ENCODE data around the gene BABAM2. TPM values are rescaled to one million over a fixed set of nuclear protein-coding genes. Genes with fewer than 3 reads are reported as not detected.
"Not testable (repeated sequence)": the region's sequence is repeated elsewhere in the genome, so short reads cannot be mapped to it uniquely, and the experiment has no call there.

Gene BABAM2
- total and polyA plus RNA-seq, 11 donors = 22.2 to 75.1 (median 62.5) TPM

DNA sequence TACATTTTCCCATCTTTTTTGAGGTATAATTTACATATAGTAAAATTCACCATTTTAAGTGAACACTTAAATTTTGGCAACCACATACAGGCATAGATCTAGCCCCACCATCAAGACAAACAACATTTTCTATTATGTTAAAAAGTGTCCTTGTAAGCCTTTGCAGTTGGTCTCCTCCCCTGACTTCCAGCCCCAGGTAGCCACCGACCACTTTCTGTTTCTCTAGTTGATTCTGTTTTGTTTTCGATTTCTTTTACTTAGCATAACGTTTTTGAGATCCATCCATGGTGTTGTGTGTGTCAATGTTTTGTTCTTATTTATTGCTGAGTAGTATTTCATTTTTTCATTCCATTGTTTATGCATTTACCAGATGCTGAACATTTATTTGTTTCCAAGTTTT lies 366.7 kb downstream of the BABAM2 start:
- Histone ChIP-seq H3K27me3 (no peaks in the 10 kb centered on the region), H3K4me1 (no peaks in the 10 kb centered on the region), H3K36me3 (peaks cover 0 to 10% (median 0%) of the 10 kb centered on the region in 9 donors), H3K27ac (no peak overlapping the region), H3K9me3 (peaks cover 0 to 8% (median 0%) of the 10 kb centered on the region in 12 donors), H3K4me3 (no peak overlapping the region)
- DNase-seq (no peak), ATAC-seq (no peak)
- WGBS, 4 donors = 87 to 92% (median 89%) methylated on average over 3 of the region's 3 CpGs
- TF ChIP-seq, protein P1, sequence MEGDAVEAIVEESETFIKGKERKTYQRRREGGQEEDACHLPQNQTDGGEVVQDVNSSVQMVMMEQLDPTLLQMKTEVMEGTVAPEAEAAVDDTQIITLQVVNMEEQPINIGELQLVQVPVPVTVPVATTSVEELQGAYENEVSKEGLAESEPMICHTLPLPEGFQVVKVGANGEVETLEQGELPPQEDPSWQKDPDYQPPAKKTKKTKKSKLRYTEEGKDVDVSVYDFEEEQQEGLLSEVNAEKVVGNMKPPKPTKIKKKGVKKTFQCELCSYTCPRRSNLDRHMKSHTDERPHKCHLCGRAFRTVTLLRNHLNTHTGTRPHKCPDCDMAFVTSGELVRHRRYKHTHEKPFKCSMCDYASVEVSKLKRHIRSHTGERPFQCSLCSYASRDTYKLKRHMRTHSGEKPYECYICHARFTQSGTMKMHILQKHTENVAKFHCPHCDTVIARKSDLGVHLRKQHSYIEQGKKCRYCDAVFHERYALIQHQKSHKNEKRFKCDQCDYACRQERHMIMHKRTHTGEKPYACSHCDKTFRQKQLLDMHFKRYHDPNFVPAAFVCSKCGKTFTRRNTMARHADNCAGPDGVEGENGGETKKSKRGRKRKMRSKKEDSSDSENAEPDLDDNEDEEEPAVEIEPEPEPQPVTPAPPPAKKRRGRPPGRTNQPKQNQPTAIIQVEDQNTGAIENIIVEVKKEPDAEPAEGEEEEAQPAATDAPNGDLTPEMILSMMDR (IDR thresholded peaks at IDR 0.05) = no peak
- TF ChIP-seq POLR2A (IDR thresholded peaks at IDR 0.05) = no peak
- intact Hi-C loops (cut with DNase I) = no loop called here

DNA sequence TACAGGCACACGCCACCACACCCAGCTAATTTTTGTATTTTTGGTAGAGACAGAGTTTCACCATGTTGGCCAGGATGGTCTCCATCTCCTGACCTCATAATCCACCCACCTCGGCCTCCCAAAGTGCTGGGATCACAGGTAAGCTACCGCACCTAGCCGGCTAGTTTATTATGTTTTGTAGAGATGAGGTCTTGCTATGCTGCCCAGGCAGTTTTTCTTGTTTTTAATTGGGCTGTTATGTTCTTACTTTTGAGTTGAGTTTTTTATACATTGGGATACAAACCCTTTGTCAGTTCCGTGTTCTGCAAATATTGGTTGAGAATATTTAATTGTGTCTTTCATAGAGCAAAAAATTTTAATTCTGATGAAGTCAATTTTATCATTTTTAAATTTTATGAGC lies 368.7 kb downstream of the BABAM2 start:
- intact Hi-C loops (cut with DNase I); H3K4me1 ChIP-seq; ATAC-seq: not testable (repeated sequence)

DNA sequence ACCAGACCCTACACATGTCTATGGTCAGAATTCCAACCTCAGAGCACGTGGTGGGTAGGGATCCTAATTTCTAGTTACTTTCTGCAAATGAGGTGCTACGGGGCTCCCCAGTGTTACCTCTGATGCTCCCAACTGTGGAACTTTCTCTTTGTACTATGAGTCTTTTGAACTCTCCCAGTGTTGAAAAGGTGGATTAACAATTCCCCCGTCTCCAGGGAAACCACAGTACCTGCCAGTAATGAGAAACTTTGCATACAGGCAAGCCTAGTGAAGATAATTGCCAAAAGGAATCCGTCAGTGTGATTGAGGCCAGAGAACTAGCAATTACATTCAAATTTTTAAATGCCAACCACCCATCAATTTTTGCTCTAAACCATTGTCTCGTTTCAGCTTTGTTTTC lies 373.2 kb downstream of the BABAM2 start:
- intact Hi-C loops (cut with DNase I) = loop anchor here in 1 of 10 donors (5.0 kb wide), 1 partner anchor 46 kb away; no protein-coding TSS in a partner anchor
- 92 to 96% (median 94%) methylated on average over 5 of the region's 5 CpGs for WGBS, 4 donors
- Histone ChIP-seq H3K4me3 (no peak overlapping the region), H3K4me1 (peaks cover 0 to 9% (median under 1%) of the 10 kb centered on the region in 12 donors), H3K27ac (no peak overlapping the region), H3K36me3 (peaks cover 0 to 10% (median 0%) of the 10 kb centered on the region in 9 donors), H3K9me3 (peaks cover 0 to 8% (median 0%) of the 10 kb centered on the region in 12 donors), H3K27me3 (no peaks in the 10 kb centered on the region)
- TF ChIP-seq, protein P1 (IDR thresholded peaks at IDR 0.05) = no peak
- TF ChIP-seq POLR2A (IDR thresholded peaks at IDR 0.05) = no peak
- DNase-seq = no peak
- ATAC-seq = no peak

More for the DNA sequence above, 368.7 kb downstream of the BABAM2 start:
- not testable (repeated sequence) for H3K9me3 ChIP-seq, DNase-seq, H3K27ac ChIP-seq, H3K27me3 ChIP-seq, H3K4me3 ChIP-seq
- peaks cover 0 to 10% (median 0%) of the 10 kb centered on the region in 9 donors for H3K36me3 ChIP-seq
- WGBS, 4 donors = 96 to 99% (median 97%) methylated on average over 5 of the region's 5 CpGs

DNA sequence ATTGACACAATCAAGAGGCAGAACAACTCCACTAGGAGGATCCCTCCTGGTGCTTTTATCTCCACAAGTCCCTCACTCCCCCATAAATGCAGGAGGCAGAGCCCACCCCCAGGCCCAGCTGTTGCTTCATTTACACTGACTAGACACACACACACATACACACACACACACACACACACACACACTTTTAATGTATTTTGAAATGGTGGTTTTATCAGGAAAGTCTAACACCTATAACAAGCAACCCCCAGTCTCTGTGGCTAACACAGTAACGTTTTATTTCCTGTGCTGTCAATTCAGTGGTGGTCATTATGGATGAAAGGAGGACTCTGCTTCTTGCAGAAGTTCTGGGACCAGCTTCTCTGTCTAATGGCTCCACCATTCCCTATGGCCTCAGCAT lies 376.8 kb downstream of the BABAM2 start:
- intact Hi-C loops (cut with DNase I) = no loop called here
- ATAC-seq = no peak
- TF ChIP-seq, protein P1 (IDR thresholded peaks at IDR 0.05) = no peak
- no peak for TF ChIP-seq POLR2A (IDR thresholded peaks at IDR 0.05)

DNA sequence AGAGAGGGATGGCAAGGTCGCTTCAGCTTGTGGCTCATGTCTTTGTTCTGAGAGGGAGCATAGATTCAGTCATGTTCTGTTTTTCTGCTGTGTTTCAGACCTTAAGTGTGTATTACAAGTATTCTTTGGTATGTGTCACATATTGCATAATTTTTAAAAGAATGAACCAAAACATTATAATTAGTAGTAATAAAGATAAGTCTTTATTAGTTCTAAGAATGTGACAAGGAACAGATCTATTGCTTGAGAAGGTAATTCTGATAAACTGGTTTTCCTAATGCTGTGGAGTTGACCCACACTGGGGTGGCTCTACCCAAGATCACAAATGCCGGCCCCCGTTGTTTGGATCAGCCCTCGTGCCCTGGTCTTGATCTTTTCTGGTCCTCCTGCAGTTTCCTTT lies 377.9 kb downstream of the BABAM2 start:
- Histone ChIP-seq H3K4me3 (no peak overlapping the region), H3K27me3 (no peaks in the 10 kb centered on the region), H3K9me3 (no peaks in the 10 kb centered on the region), H3K4me1 (peaks cover 3 to 35% (median 19%) of the 10 kb centered on the region in 12 donors), H3K36me3 (no peaks in the 10 kb centered on the region), H3K27ac (peak overlapping the region in 8 of 12 donors; percentile 2 to 58 (median 42))
- intact Hi-C loops (cut with DNase I) = no loop called here
- no peak for DNase-seq
- no peak for TF ChIP-seq POLR2A (IDR thresholded peaks at IDR 0.05)
- TF ChIP-seq, protein P1 (IDR thresholded peaks at IDR 0.05) = no peak
- 66 to 83% (median 82%) methylated on average over 4 of the region's 4 CpGs for WGBS, 4 donors
- peak in 2 of 4 donors; percentile 23 to 26 for ATAC-seq

More for the DNA sequence above, 376.8 kb downstream of the BABAM2 start:
- H3K4me3 ChIP-seq = no peak overlapping the region
- H3K36me3 ChIP-seq = no peaks in the 10 kb centered on the region
- no peaks in the 10 kb centered on the region for H3K9me3 ChIP-seq
- DNase-seq = no peak
- peaks cover 3 to 34% (median 19%) of the 10 kb centered on the region in 12 donors for H3K4me1 ChIP-seq
- H3K27me3 ChIP-seq = no peaks in the 10 kb centered on the region
- 68 to 94% (median 87%) methylated on average over 1 of the region's 1 CpG for WGBS, 4 donors
- H3K27ac ChIP-seq = no peak overlapping the region

Data from heart left ventricle (tissue), 16 donors.